Retinal pigment epithelial cell (primary cell): ENCODE results near the gene KIF17.

Source experiments
- DNase-seq: peaks from one replicate; pipeline ENCODE4 v3.0.0-alpha.2; 2010; ENCODE audit warnings: low read depth
- H3K4me3 ChIP-seq: 2 replicates; pipeline ENCODE4 v1.5.1; 2011; ENCODE audit warnings: mild to moderate bottlenecking, low read length, control low read depth, moderate library complexity
- CTCF ChIP-seq: conservative IDR thresholded peaks from 2 replicates; pipeline ENCODE4 v1.5.1; 2011; ENCODE audit warnings: low read depth, low read length, control low read depth, inconsistent platforms

The KIF17 gene

GRCh38 chr1:20624709-20625108 is 93.1 kb downstream of the KIF17 start:
- no peak for TF ChIP-seq CTCF
- no peak overlapping the region for H3K4me3 ChIP-seq
- no peak for DNase-seq

- no peak for TF ChIP-seq CTCF
- H3K4me3 ChIP-seq = no peak overlapping the region
- no peak for DNase-seq
Observed at GRCh38 chr1:20621012-20621411, 96.8 kb downstream of the KIF17 start.

- TF ChIP-seq CTCF = no peak
- no peak for DNase-seq
- no peak overlapping the region for H3K4me3 ChIP-seq
Observed at GRCh38 chr1:20619999-20620398, 97.8 kb downstream of the KIF17 start.

GRCh38 chr1:20618550-20618949 is 99.3 kb downstream of the KIF17 start:
- TF ChIP-seq CTCF = no peak
- no peak overlapping the region for H3K4me3 ChIP-seq
- no peak for DNase-seq

- TF ChIP-seq CTCF = no peak
- no peak overlapping the region for H3K4me3 ChIP-seq
- DNase-seq = no peak
Observed at GRCh38 chr1:20616847-20617487, 100.8 kb downstream of the KIF17 start.

GRCh38 chr1:20615946-20616846 is 101.6 kb downstream of the KIF17 start:
- DNase-seq = no peak

More at GRCh38 chr1:20615946-20616846, 101.6 kb downstream of the KIF17 start:
- no peak overlapping the region for H3K4me3 ChIP-seq
- no peak for TF ChIP-seq CTCF
